ENCODE results near the gene MRPS27. TPM values are rescaled to one million over a fixed set of nuclear protein-coding genes. Genes with fewer than 3 reads are reported as not detected.

Gene MRPS27
- total RNA-seq, 4 donors from 2014 or later = 42.7 to 49.4 (median 48.1) TPM

GRCh38 chr5:72238712-72239445 is 81.2 kb downstream of the MRPS27 start:
- no peak for TF ChIP-seq CTCF (IDR thresholded peaks at IDR 0.05; ENCODE audit: low read depth)

- no peak for TF ChIP-seq CTCF (IDR thresholded peaks at IDR 0.05; ENCODE audit: low read depth)
Measured at GRCh38 chr5:72237879-72238278, 82.2 kb downstream of the MRPS27 start.

- no peak for TF ChIP-seq CTCF (IDR thresholded peaks at IDR 0.05; ENCODE audit: low read depth)
Measured at GRCh38 chr5:72237415-72237814, 82.6 kb downstream of the MRPS27 start.

GRCh38 chr5:72235725-72236124 is 84.3 kb downstream of the MRPS27 start:
- no peak for TF ChIP-seq CTCF (IDR thresholded peaks at IDR 0.05; ENCODE audit: low read depth)

GRCh38 chr5:72234868-72235267 is 85.2 kb downstream of the MRPS27 start:
- TF ChIP-seq CTCF (IDR thresholded peaks at IDR 0.05; ENCODE audit: low read depth) = no peak

- TF ChIP-seq CTCF (IDR thresholded peaks at IDR 0.05; ENCODE audit: low read depth) = no peak
Measured at GRCh38 chr5:72234265-72234700, 85.8 kb downstream of the MRPS27 start.

GRCh38 chr5:72233835-72234234 is 86.2 kb downstream of the MRPS27 start:
- no peak for TF ChIP-seq CTCF (IDR thresholded peaks at IDR 0.05; ENCODE audit: low read depth)

Data from subcutaneous adipose tissue (tissue), 4 donors.